Pulmonary artery endothelial cell (primary cell): Measurements from ENCODE around the gene DACT2. TPM values are rescaled to one million over a fixed set of nuclear protein-coding genes. Genes with fewer than 3 reads are reported as not detected.

Experiments
- DNase-seq: peaks from one replicate; pipeline ENCODE4 v3.0.0-alpha.2; 2011; ENCODE audit warnings: low read depth, low spot score
- total RNA-seq: library from RNA; depleted of rRNA; stranded (reverse); fragments of >200 nt; gene quantifications from 2 replicates; pipeline ENCODE4 v1.2.3, GENCODE V29; 2014

Gene DACT2
- total RNA-seq, 1 donor from 2014 or later = not detected

DNA sequence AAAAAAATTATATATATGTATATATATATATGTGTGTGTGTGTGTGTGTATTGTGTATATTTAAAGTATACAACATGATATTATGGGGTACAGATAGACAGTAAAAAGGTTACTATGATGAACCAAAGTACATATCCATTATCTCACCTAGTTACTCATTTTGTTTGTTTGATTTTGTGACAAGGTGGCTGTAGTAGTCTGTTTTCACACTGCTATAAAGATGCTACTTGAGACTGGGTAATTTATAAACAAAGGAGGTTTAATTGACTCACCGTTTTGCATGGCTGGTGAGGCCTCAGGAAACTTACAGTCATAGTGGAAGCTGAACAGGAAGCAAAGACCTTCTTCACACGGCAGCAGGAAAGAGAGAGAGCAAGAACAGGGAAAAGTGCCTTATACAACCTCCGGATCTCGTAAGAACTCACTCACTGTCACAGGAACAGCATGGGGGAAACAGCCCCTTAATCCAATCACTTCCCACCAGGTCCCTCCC lies 30.2 kb upstream of the DACT2 start:
- DNase-seq = no peak

DNA sequence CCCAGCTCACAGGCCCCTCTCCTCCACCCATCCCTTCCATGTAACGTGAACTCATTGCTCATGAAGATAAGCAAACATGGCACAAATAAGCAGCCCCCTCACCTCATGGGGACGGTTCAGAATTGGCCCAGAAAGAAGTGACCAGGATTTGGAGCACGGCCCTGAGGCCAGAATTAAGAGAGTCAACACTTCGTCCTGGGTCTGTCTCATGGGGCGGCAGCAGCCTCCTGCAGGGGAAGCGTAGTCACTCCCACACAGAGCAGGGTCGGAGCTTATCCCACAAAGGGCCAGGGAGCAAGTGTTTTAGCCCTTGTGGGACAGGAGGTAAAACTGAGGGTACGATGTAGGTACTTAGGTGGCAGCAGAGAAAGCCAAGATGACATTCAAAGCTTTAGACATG lies 28.6 kb upstream of the DACT2 start:
- no peak for DNase-seq

DNA sequence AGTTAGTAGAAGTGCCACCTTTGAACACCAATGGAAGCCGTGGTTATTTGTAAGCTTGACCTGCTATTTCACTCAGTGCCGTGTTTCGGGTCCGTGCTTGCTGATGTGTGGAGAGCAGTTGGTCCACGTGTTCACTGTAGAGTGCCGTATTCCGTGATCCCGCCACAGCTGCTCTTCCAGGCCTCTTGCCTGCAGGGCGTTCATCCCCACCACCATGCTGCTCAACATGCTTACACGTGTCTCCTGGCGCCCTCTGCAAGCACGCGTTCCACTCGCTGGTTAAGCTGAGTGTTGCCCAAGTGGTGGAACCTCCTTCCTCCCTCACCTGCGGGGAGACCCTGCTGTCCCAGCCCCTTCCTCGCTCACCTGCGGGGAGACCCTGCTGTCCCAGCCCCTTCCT lies 28.0 kb upstream of the DACT2 start:
- no peak for DNase-seq

DNA sequence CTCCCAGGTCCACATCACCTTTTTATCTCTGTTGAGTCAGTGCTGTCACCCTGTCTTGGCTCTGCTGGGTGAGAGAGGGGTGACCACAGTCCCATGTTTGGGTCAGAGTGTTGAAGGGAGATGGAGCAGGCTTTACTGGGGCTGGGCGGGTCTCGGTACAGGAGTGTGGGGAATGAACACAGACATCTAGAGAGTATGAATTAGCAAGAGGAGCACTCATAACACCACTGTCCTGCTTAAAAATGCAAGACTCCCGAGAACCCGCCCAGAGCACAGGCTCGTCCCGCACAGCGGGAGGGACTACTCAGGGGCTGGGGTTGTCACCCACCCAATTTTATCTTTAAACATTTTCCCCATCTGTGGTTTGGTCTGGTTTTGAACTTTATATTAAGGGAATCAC lies 27.5 kb upstream of the DACT2 start:
- DNase-seq = no peak

DNA sequence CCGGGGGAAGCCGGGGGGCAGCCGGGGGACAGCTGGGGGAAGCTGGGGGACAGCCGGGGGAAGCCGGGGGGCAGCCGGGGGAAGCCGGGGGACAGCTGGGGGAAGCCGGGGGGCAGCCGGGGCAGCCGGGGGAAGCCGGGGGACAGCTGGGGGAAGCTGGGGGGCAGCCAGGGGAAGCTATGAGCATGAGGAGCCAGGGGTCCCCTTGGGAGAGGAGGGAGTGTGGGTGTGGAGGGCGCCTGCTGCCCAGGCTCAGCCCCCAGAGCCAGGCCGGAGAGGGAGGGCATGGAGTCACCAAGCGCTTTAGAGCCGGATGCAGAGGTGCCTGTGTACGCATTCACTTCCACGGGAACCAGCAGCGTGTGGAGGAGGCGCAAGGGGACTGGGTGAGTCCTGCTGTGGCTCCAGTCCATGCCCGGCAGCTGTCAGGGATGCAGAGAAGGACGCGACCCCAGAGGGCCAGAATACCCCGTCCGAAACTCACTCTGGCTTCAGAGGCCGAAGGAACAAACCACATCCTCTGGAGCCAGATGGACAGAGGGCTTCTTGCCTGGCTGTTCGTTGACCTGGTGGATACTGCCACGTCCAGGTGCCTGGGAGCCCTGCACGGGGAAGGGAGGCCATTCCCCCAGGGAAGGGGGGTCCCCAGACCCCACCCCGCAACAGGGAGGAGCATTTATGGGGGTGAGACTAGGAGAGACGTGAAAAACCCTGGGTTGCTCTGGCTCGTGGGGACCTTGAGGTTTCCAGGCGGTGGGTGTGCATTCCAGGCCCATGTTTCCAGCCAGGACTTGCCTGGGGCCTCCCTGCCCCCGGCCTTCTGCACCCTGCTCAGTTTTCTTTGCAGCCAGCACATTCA lies 26.5 kb upstream of the DACT2 start:
- no peak for DNase-seq

DNA sequence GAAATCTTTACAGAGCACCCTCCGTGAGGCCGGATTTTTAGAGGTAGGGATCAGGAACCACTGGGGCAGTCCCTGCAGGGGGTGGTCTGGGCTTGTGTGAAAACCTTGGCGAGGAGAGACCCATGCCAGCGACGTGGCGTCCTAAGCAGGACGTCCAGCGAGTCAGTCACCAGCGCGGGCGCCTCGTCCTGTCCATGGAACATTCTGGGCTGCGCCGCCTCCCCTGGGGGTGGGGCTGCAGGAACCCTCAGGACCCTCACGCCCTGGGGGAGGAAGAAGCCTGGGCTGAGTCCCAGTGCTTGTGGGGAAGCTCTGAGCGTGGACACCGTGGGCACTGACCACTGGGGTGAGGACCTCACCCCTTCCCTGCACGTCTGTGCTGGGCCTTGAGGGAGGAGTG lies 25.7 kb upstream of the DACT2 start:
- DNase-seq = no peak

DNA sequence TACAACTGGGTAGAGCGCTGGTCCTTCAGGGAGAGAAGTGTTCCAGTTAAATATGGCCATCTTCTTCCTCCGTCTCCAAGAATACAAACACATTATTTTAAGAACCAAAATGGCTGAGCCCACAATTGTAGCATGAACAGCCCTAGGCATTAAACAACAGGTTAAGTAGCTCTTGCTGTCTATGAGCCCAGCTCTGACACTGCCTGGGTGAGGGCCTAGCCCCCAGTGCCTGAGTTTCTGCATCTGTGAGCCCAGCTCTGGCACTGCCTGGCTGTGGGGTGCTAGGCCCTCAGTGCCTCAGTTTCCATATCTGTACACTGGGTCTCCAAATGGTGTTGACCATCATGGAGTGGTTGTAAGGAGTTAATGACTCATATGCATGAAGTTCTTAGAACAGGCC lies 24.8 kb upstream of the DACT2 start:
- DNase-seq = no peak

DNA sequence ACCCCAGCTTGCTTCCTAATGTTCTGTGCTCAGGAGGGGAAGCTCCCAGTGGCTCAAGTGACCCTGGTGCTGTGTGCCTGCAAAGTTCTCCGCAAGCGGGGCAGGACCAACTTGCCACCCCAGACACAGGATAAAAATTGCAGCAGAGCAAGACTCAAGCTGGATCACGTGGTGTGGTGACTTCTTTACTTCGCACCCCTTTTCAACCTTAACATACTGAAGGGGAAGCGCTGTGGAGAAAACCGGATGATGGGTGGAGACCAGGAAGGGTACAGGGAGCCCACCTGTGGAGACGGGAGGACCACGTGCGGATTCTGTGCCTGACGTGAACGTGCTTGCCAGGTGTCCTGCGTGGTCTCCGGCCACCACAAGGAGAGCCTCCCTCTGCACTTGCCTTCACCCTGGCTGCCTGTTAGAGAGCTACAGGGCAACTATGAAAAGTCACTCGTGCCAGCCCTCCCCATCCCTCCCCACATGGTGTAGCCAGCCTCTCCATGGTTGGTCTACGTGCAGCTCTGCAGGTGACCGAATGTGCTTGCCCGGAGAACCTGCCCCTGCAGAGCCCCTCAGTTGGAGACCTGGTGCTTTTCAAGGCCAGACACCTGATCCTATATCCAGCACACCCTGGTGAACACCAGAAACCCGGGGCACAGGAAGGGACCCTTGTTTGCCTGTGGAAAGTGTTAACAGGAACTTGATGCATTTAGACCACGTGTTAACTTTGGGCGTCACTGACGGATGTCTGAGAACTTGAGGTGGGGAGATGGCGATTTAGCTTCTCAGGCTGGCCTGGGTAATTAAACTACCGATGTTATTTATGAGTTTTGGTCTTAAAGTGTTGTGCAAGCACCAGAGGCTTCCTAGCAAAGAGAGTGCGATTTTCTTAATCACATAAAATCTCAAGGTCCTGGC lies 23.9 kb upstream of the DACT2 start:
- no peak for DNase-seq

DNA sequence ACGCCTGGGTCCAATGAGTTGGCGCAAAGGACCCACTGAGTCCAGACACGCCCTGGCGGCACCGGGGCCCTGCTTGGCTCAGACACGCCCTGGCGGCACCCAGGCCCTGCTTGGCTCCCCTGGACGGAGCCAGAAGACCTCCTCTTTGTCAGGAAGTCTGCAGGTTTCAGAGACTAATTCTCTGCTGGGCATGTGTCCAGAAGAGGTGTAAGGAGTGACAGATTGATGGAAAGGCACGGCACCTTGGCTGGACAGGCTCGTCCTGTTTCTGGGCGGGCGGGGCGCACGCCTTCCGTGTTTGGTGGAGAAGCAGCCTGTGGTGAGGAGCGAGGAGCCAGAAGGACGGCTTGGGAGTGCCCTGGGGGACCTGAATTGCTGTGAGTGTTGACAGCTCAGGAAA lies 23.1 kb upstream of the DACT2 start:
- DNase-seq = no peak

DNA sequence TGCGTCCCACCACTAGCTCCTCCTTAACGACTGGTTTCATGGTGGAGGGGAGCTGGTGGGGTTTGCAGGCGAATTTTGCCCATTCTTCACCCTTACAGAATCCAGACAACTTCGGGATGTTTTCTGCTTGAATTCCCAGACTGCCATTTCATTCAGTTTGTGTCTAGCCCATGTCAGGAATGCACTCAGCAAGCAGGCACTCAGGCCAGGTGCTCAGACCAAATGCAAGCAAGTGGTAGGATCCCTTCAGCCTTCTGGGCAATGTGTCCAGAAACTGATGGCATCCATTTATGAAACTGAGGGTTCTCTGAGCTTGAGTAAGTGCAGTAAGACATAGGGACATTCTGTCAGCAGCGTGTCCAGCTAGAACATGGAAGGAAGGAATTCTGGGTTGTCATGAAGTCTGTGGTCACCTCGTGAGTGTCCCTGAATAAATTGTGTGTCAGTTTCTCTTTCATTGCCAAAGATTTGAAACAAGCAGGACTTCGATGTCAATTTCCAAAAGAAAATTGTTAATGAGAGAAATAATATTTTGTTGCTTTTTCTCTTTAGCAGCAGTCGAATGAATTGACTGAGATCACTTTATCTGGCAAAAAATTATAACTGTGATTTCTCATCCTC lies 21.8 kb upstream of the DACT2 start:
- no peak for DNase-seq

DNA sequence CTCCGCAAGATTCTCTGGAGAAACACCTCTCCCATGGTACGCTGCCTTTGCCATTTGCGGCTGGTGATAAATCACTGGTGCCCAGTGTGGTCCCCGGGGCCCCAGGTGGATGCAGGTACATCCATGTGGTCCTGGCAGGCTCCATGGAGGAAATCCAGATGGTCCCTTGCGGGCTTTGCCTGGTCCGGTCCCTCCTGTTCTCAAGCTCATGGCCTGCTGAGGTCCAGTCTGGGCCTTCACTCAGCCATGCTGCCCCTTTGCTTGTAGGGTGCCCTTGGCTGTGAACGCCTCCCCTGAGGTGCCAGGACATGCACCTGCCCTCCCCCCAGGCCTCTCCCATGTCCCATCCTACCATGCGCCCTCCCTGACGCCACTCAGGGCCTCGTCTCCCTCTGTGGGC lies 21.2 kb upstream of the DACT2 start:
- DNase-seq = no peak

DNA sequence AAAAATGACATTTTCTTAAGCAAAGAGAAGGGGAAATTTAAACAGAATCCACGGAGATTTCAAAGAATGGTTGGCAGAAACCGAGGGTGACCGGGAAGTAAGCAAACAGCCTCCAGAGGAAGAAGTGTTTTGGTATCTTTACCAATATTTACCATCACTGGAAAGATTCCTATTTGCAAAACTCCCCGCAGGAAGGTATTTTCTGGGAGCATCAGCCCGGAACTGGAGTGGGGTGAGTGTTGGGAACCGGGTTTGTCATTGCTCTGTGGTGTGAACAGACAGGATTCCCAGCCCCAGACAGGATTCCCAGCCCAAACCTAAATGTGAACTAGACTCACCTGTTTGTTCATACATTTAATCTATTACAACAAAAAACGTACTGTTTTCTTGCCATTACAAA lies 19.2 kb upstream of the DACT2 start:
- no peak for DNase-seq

DNA sequence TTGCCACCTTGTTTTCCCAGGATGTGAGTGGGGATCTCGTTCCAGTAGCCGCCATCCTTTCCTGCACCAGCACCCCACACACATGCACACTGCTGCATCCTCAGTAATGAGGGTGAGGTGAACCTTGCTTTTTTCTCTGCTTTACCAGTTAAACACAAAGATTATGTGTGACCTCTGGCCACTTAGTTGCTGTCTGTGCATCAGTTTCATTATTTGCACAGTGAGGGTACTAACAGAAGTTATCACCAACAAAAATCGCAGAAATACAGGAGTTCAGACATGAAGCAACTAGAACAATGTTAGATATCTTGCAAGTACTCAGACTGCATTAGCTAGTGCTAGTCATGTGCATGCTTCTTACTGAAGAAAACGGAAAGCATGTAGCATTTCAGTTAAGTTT lies 17.4 kb upstream of the DACT2 start:
- DNase-seq = no peak

DNA sequence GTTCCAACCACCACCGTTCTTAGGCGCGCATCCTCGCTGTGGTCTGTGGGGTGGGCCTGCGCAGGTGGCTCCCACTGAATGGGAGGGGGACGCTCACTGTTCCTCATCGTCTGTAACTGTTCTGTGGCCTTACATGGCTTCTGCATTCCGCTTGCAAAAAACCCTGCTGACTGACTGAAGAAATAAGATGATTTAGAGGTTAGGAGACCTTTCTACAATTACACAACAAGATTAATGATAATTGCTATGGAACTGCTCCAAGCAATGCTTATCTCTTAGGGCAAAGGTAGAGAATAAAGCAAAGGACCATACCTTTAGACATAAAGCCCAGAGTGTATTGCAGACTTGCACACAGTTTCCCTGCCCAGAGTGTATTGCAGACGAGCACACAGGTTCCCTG lies 14.4 kb upstream of the DACT2 start:
- DNase-seq = no peak

DNA sequence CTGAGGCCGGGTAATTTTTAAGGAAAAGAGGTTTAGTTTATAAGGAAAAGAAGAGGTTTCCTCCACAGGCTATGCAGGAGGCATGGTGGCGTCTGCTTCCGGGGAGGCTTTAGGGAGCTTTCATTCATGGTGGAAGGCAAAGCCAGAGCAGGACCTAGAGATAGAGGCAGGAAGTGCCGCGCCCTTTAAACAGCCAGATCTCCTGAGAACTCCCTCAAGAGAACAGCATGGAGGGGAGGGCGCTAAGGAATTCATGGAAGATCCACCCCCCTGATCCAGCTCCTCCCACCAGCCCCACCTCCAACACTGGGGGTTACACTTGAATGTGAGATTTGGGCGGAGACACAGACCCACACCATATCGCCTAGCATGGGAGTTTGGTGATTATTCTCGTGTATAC lies 13.9 kb upstream of the DACT2 start:
- DNase-seq = no peak

DNA sequence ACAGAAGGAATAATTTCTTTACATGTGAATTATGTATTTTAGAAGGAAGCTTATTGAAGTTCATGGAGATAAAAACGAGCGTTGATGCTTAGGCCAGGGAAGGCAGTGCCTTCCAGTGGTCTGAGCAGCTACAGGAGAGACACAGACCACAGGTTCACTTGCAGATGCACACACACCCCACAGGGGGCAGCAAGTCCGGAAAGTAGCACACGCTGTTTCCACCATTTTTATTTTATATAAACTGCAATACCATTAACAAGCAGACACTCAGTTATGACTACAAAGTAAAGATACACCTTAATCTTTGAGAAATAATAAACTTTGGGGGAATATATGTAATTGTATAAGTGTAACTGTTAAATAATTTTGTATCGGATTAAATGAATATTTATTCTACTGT lies 13.5 kb upstream of the DACT2 start:
- no peak for DNase-seq

DNA sequence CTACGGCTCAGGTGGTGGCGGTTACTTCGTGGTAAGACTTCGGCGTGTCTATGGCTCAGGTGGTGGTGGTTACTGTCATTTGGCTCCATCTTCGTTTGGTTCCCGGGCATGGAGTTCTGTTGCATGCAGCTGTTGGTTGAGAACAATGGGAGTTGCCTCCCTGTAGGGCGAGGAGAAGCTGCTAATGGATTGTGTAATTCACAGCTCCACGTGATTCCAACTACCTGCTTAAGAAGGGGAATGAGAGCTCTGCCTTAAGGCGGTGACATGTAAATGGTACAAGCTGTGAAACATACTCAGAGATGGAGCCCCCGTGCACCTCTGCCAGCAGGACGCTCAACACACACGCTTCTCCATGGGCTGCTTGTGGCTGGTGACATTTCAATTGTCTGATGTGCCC lies 12.4 kb upstream of the DACT2 start:
- DNase-seq = no peak

DNA sequence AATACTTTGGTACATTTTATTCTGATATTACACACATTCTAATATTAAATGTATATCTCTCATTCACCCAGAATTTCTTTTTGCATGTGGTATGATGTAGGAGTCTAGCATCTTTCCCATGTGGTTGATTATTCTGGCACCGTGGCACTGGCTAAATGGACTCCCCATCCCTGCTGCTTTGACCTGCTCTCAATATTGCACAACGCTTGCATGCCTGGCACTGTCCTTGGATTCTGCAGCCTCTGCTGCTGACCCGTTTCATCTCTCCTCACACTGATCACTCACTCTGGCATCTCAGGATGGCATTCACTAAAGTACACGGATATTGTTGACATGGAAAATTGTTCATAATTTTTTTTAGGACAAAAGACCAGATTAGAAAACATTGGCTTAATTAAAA lies 11.5 kb upstream of the DACT2 start:
- DNase-seq = no peak

DNA sequence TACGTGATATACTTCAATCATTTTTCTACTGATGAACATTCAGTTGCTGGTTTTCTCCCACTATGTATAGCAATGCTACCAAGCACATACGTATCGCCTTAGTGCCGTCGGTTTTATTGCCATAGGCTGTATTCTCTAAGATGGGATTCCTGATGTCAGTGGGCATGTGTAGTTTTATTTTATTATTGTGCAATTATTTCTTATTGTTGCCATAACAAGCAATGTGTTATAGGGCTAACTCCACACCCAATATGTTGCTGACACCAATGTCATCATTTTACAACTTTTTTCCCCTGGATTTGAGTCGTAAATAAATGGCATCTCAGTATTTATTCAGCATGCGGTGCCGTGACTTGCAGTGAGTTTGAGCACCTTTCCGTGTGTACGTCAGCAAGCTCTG lies 10.8 kb upstream of the DACT2 start:
- no peak for DNase-seq

DNA sequence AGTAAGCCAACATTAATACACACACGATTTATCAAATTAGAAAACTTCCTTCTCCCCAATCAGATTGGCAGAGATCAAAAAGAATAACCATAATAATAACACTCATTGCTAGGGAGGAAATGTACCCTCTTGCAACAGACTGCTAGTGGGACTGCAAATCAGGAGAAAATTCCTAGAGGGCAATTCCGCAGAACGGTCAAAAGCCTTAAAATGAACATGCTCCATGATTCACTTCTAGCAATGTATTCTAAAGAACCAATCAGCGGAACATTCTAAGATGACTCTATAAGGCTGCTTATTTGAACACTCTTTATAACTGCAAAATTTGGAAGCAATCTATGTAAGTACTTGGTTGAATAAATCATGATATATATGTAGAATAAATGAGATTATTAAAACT lies 8.5 kb upstream of the DACT2 start:
- DNase-seq = no peak

DNA sequence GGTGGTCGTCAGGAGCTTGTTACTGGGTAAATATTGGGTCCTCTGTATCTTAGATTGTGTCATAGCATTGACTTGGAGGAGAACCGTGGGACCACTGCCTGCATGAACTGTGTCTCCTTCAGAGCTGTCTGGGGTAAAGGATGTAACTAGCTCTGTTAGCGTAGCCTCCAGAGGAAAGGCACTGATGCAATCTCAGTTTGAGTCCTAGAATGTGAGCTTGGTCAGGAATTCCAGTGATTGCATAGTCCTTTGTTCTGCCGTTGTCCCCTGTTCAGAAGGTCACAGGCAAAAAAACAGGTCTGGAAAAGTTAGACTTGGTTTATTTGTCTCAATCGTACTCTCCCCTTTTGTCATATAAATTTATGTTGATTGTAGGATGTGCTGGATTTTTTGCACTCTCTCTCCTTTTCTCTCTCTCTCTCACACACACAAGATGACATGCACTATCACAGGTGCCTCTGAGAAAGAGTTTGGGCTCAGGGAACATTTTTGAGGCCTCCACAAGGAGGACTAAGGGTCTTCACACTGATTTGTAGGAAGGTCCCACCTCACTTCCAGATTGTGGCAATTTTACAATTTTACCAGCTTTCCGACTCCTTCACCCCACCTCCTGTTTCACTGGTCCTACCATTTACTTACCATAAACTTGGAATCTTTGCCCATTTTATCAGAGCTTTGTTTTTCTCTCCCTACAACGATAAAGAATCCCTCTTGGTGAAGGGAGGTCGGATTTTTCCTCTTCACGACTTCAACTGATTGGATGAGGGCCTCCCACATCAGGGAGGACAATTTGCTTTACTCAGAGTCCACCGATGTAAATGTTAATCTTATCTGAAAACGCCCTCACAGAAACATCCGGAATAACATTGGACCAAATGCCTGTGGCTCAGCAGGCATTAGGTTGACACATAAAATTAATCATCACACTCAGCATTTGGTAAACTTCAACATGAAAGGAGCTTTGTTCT lies 7.0 kb upstream of the DACT2 start:
- DNase-seq = peak; percentile 45
